ENCODE measurements around the gene CHTF8.

CHTF8 gene

GRCh38 chr16:69176033-69176800 lies 43.8 kb upstream of the CHTF8 start:
- H2AFZ ChIP-seq (ENCODE audit: low read depth, low read length), result no peak overlapping the region
- TF ChIP-seq CTCF (IDR thresholded peaks at IDR 0.05; ENCODE audit: low read depth, low read length), result no peak
- TF ChIP-seq EZH2phosphoT487 (IDR thresholded peaks at IDR 0.05; ENCODE audit: low read depth), result no peak
- no peak overlapping the region for H3K4me2 ChIP-seq (ENCODE audit: low read length)

GRCh38 chr16:69171325-69172084 lies 39.1 kb upstream of the CHTF8 start:
- Histone ChIP-seq H3K9me3 (ENCODE audit: insufficient read depth, low read length) (no peaks in the 10 kb centered on the region), H3K27ac (ENCODE audit: low read length) (peak overlapping the region; percentile 42), H3K4me3 (ENCODE audit: low read length) (no peak overlapping the region), H3K79me2 (ENCODE audit: low read length) (no peaks in the 10 kb centered on the region), H2AFZ (ENCODE audit: low read depth, low read length) (no peak overlapping the region), H3K36me3 (replicated peaks; ENCODE audit: low read depth, low read length) (peaks cover 36% of the 10 kb centered on the region), H3K27me3 (ENCODE audit: low read depth, low read length) (no peaks in the 10 kb centered on the region), H3K4me1 (ENCODE audit: low read length) (peaks cover 16% of the 10 kb centered on the region), H3K9ac (ENCODE audit: low read length) (no peak overlapping the region), H3K4me2 (ENCODE audit: low read length) (peak overlapping the region; percentile 33), H4K20me1 (ENCODE audit: insufficient read depth, low read length) (no peaks in the 10 kb centered on the region)
- TF ChIP-seq CTCF (IDR thresholded peaks at IDR 0.05; ENCODE audit: low read depth, low read length) (no peak), EZH2phosphoT487 (IDR thresholded peaks at IDR 0.05; ENCODE audit: low read depth) (no peak)

More at GRCh38 chr16:69176033-69176800, 43.8 kb upstream of the CHTF8 start:
- no peaks in the 10 kb centered on the region for H3K9me3 ChIP-seq (ENCODE audit: insufficient read depth, low read length)
- H3K27ac ChIP-seq (ENCODE audit: low read length), result no peak overlapping the region
- H3K36me3 ChIP-seq (replicated peaks; ENCODE audit: low read depth, low read length), result peaks cover 5% of the 10 kb centered on the region
- peaks cover 5% of the 10 kb centered on the region for H3K4me1 ChIP-seq (ENCODE audit: low read length)
- no peak overlapping the region for H3K4me3 ChIP-seq (ENCODE audit: low read length)
- no peak overlapping the region for H3K9ac ChIP-seq (ENCODE audit: low read length)
- no peaks in the 10 kb centered on the region for H4K20me1 ChIP-seq (ENCODE audit: insufficient read depth, low read length)
- no peaks in the 10 kb centered on the region for H3K27me3 ChIP-seq (ENCODE audit: low read depth, low read length)
- H3K79me2 ChIP-seq (ENCODE audit: low read length), result no peaks in the 10 kb centered on the region

GRCh38 chr16:69169607-69170352 lies 37.4 kb upstream of the CHTF8 start:
- no peak overlapping the region for H3K4me3 ChIP-seq (ENCODE audit: low read length)
- H3K27me3 ChIP-seq (ENCODE audit: low read depth, low read length), result no peaks in the 10 kb centered on the region
- no peak overlapping the region for H3K4me2 ChIP-seq (ENCODE audit: low read length)
- H3K9me3 ChIP-seq (ENCODE audit: insufficient read depth, low read length), result no peaks in the 10 kb centered on the region
- TF ChIP-seq EZH2phosphoT487 (IDR thresholded peaks at IDR 0.05; ENCODE audit: low read depth) (no peak), CTCF (IDR thresholded peaks at IDR 0.05; ENCODE audit: low read depth, low read length) (no peak)
- peaks cover 51% of the 10 kb centered on the region for H3K36me3 ChIP-seq (replicated peaks; ENCODE audit: low read depth, low read length)
- no peaks in the 10 kb centered on the region for H3K79me2 ChIP-seq (ENCODE audit: low read length)
- no peak overlapping the region for H3K9ac ChIP-seq (ENCODE audit: low read length)
- H3K4me1 ChIP-seq (ENCODE audit: low read length), result peaks cover 16% of the 10 kb centered on the region
- H2AFZ ChIP-seq (ENCODE audit: low read depth, low read length), result no peak overlapping the region
- H3K27ac ChIP-seq (ENCODE audit: low read length), result no peak overlapping the region
- H4K20me1 ChIP-seq (ENCODE audit: insufficient read depth, low read length), result no peaks in the 10 kb centered on the region

- TF ChIP-seq EZH2phosphoT487 (IDR thresholded peaks at IDR 0.05; ENCODE audit: low read depth) (no peak), CTCF (IDR thresholded peaks at IDR 0.05; ENCODE audit: low read depth, low read length) (no peak)
- Histone ChIP-seq H3K27ac (ENCODE audit: low read length) (no peak overlapping the region), H3K9me3 (ENCODE audit: insufficient read depth, low read length) (no peaks in the 10 kb centered on the region), H4K20me1 (ENCODE audit: insufficient read depth, low read length) (no peaks in the 10 kb centered on the region), H3K4me2 (ENCODE audit: low read length) (no peak overlapping the region), H3K36me3 (replicated peaks; ENCODE audit: low read depth, low read length) (peaks cover 55% of the 10 kb centered on the region), H3K4me3 (ENCODE audit: low read length) (no peak overlapping the region), H3K9ac (ENCODE audit: low read length) (no peak overlapping the region), H3K79me2 (ENCODE audit: low read length) (no peaks in the 10 kb centered on the region), H3K4me1 (ENCODE audit: low read length) (peaks cover 16% of the 10 kb centered on the region), H2AFZ (ENCODE audit: low read depth, low read length) (no peak overlapping the region), H3K27me3 (ENCODE audit: low read depth, low read length) (no peaks in the 10 kb centered on the region)
These were observed 36.7 kb upstream of the CHTF8 start for GRCh38 chr16:69169051-69169450.
